Stimulated activated CD4-positive, alpha-beta T cell treated with anti-CD3 and anti-CD28 coated beads, Interleukin-12 subunit alpha, Interleukin-12 subunit beta, amount 100 ng/mL, for 48 hours (primary cell): Measurements from ENCODE around the gene C1orf167.
A peak's percentile ranks its signal among the peaks of the same experiment; 100 is the strongest.
"Not testable (repeated sequence)": the region's sequence is repeated elsewhere in the genome, so short reads cannot be mapped to it uniquely, and the experiment has no call there.

Source experiments
- DNase-seq, 3 donors: peaks; one replicate each; pipeline ENCODE4 v3.0.0-alpha.2; 2020; ENCODE audit warnings: low read depth in 2 of 3, low spot score in 1 of 3

The C1orf167 gene

GRCh38 chr1:11799896-11800295 lies 37.9 kb downstream of the C1orf167 start:
- no peak for DNase-seq

GRCh38 chr1:11800391-11800755 lies 38.4 kb downstream of the C1orf167 start:
- no peak for DNase-seq

GRCh38 chr1:11800756-11801433 lies 38.9 kb downstream of the C1orf167 start:
- DNase-seq: no peak

- DNase-seq: no peak
Measured at GRCh38 chr1:11802616-11802972, 40.6 kb downstream of the C1orf167 start.

GRCh38 chr1:11802973-11803885 lies 41.2 kb downstream of the C1orf167 start:
- peak; percentile 28 to 55 (median 50) for DNase-seq

GRCh38 chr1:11803924-11804665 lies 42.1 kb downstream of the C1orf167 start:
- DNase-seq: not testable (repeated sequence)

GRCh38 chr1:11804666-11805421 lies 42.9 kb downstream of the C1orf167 start:
- DNase-seq: peak in 1 of 3 donors; percentile 32

- DNase-seq: peak; percentile 96 to 98 (median 98)
Measured at GRCh38 chr1:11805422-11806306, 43.7 kb downstream of the C1orf167 start, which contains the start of the genes CLCN6 and MTHFR. Gene CLCN6 (plus strand): TSS chr1:11806191. CDS start chr1:11806263, 72 bp downstream. Gene MTHFR (minus strand): TSS chr1:11805964. CDS start chr1:11803116, 2,848 bp downstream.

GRCh38 chr1:11806307-11806936 lies 44.4 kb downstream of the C1orf167 start:
- no peak for DNase-seq

GRCh38 chr1:11807133-11807532 lies 45.1 kb downstream of the C1orf167 start:
- DNase-seq: no peak

GRCh38 chr1:11813021-11813420 lies 51.0 kb downstream of the C1orf167 start:
- no peak for DNase-seq

- DNase-seq: no peak
Measured at GRCh38 chr1:11817192-11817591, 55.2 kb downstream of the C1orf167 start.

GRCh38 chr1:11822091-11822490 lies 60.1 kb downstream of the C1orf167 start:
- DNase-seq: no peak

- DNase-seq: no peak
Measured at GRCh38 chr1:11823366-11824137, 61.6 kb downstream of the C1orf167 start.

- DNase-seq: no peak
Measured at GRCh38 chr1:11825131-11825530, 63.1 kb downstream of the C1orf167 start.

GRCh38 chr1:11826946-11827345 lies 65.0 kb downstream of the C1orf167 start:
- no peak for DNase-seq

GRCh38 chr1:11828511-11828910 lies 66.5 kb downstream of the C1orf167 start:
- DNase-seq: no peak

GRCh38 chr1:11831945-11832725 lies 70.1 kb downstream of the C1orf167 start:
- DNase-seq: no peak
